PC-9 (cell line): ENCODE results near the gene OLR1. TPM values are rescaled to one million over a fixed set of nuclear protein-coding genes. Genes with fewer than 3 reads are reported as not detected.

Experiments
- BruUV-seq: library from RNA; stranded (reverse); fragments of 400-500 nt; replicated peaks from 2 replicates; lab custom pipeline; 2021; lab: Mats Ljungman, UMichigan
- CTCF ChIA-PET: fragments of 300-600 bp; sonication (Branson Sonifier 250); formaldehyde crosslinking; loops from one replicate; lab custom pipeline; 2022; ENCODE audit warnings: antibody characterized with exemption; lab: Charles Lee
- POLR2A ChIA-PET: fragments of 300-600 bp; sonication (Branson Sonifier 250); formaldehyde crosslinking; loops from one replicate; lab custom pipeline; 2022; ENCODE audit warnings: antibody characterized with exemption; ENCODE audit not compliant: unreplicated experiment; lab: Charles Lee
- DNase-seq, 2 experiments: peaks; one replicate each; pipeline versions ENCODE4 v3.0.0 to v3.0.0-alpha.2; 2015 to 2022; ENCODE audit warnings: mixed read lengths in 1 of 2
- H2AFZ ChIP-seq: fragments of 200-600 bp; sonication (generic); 2 replicates; pipeline ENCODE4 v1.8.1; 2017; ENCODE audit warnings: antibody characterized with exemption
- H3F3A ChIP-seq: fragments of 200-600 bp; sonication (generic); 2 replicates; pipeline ENCODE4 v1.8.1; 2017; ENCODE audit warnings: antibody characterized with exemption, mild to moderate bottlenecking, low read depth; ENCODE audit not compliant: insufficient read depth
- H3K27ac ChIP-seq: fragments of 200-600 bp; sonication (generic); 2 replicates; pipeline ENCODE4 v1.6.1; 2016; ENCODE audit warnings: mixed run types
- H3K27me3 ChIP-seq: fragments of 200-600 bp; sonication (generic); 2 replicates; pipeline ENCODE4 v1.6.1; 2016; ENCODE audit warnings: low read depth, mixed run types; ENCODE audit not compliant: insufficient read depth
- H3K36me3 ChIP-seq: fragments of 200-600 bp; sonication (generic); 2 replicates; pipeline ENCODE4 v1.6.1; 2016; ENCODE audit warnings: low read depth, mixed run types
- H3K4me1 ChIP-seq: fragments of 200-600 bp; sonication (generic); replicated peaks from 2 replicates; pipeline ENCODE4 v1.6.1; 2016; ENCODE audit warnings: mixed run types; ENCODE audit not compliant: insufficient read depth
- H3K4me2 ChIP-seq: fragments of 200-600 bp; sonication (generic); 2 replicates; pipeline ENCODE4 v1.6.1; 2017; ENCODE audit warnings: mixed run types
- H3K4me3 ChIP-seq: fragments of 200-600 bp; sonication (generic); 2 replicates; pipeline ENCODE4 v1.6.1; 2016; ENCODE audit warnings: mixed run types
- H3K79me2 ChIP-seq: fragments of 200-600 bp; sonication (generic); 2 replicates; pipeline ENCODE4 v1.6.1; 2017; ENCODE audit warnings: low read depth, mixed run types
- H3K9me2 ChIP-seq: fragments of 200-600 bp; sonication (generic); 2 replicates; pipeline ENCODE4 v1.8.1; 2017; ENCODE audit warnings: mild to moderate bottlenecking; ENCODE audit not compliant: insufficient read depth
- H3K9me3 ChIP-seq: fragments of 200-600 bp; sonication (generic); 2 replicates; pipeline ENCODE4 v1.8.1; 2016; ENCODE audit warnings: low read depth; ENCODE audit not compliant: insufficient read depth
- H4K20me1 ChIP-seq: fragments of 200-600 bp; sonication (generic); 2 replicates; pipeline ENCODE4 v1.8.1; 2017; ENCODE audit not compliant: insufficient read depth
- EZH2 ChIP-seq: fragments of 200-600 bp; sonication (generic); IDR thresholded peaks from 2 replicates; pipeline ENCODE4 v1.8.0; 2017; ENCODE audit warnings: antibody characterized with exemption, low read depth
- intact Hi-C: fragments of 100-400 bp; cut with micrococcal nuclease; formaldehyde crosslinking; loops from one replicate; pipeline ENCODE4 v1.10.0; 2022; ENCODE audit not compliant: unreplicated experiment
- total RNA-seq: library from RNA; stranded (reverse); gene quantifications from 2 replicates; pipeline ENCODE4 v1.2.3, GENCODE V29; 2021
- TF ChIP-seq, protein P1 (sequence below): fragments of 200-600 bp; sonication (generic); conservative IDR thresholded peaks from 2 replicates; pipeline ENCODE4 v1.6.1; 2017; ENCODE audit warnings: mixed run types, antibody characterized with exemption, mild to moderate bottlenecking, moderate library complexity

The OLR1 gene
- total RNA-seq, 1 experiment from 2014 or later = 22.4 TPM

- TF ChIP-seq, protein P1, sequence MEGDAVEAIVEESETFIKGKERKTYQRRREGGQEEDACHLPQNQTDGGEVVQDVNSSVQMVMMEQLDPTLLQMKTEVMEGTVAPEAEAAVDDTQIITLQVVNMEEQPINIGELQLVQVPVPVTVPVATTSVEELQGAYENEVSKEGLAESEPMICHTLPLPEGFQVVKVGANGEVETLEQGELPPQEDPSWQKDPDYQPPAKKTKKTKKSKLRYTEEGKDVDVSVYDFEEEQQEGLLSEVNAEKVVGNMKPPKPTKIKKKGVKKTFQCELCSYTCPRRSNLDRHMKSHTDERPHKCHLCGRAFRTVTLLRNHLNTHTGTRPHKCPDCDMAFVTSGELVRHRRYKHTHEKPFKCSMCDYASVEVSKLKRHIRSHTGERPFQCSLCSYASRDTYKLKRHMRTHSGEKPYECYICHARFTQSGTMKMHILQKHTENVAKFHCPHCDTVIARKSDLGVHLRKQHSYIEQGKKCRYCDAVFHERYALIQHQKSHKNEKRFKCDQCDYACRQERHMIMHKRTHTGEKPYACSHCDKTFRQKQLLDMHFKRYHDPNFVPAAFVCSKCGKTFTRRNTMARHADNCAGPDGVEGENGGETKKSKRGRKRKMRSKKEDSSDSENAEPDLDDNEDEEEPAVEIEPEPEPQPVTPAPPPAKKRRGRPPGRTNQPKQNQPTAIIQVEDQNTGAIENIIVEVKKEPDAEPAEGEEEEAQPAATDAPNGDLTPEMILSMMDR = no peak
- no peak for TF ChIP-seq EZH2
- Histone ChIP-seq H3K36me3 (no peaks in the 10 kb centered on the region), H4K20me1 (no peaks in the 10 kb centered on the region), H3K27me3 (no peaks in the 10 kb centered on the region), H3F3A (peaks cover 36% of the 10 kb centered on the region; the same call in 1 of the 2 replicates), H2AFZ (peak overlapping the region; percentile 92; the same call in 1 of the 2 replicates), H3K9me3 (no peaks in the 10 kb centered on the region), H3K9me2 (no peaks in the 10 kb centered on the region), H3K4me2 (peak overlapping the region; percentile 81), H3K79me2 (peaks cover 20% of the 10 kb centered on the region), H3K27ac (peak overlapping the region; percentile 90), H3K4me1 (peaks cover 20% of the 10 kb centered on the region), H3K4me3 (peak overlapping the region; percentile 85)
- peak; percentile 99 for DNase-seq
- POLR2A ChIA-PET = interaction anchor here (0.5 to 1.5 kb wide), 10 partner anchors 19 to 1095 kb away, joined by 4 to 11 read pairs (median 6); partner anchors contain the start of gene OLR1
- intact Hi-C loops = loop anchor here (1.0 to 10.0 kb wide), 7 partner anchors 20 to 511 kb away; partner anchors contain the start of genes CLEC9A and YBX3
- CTCF ChIA-PET = interaction anchor here (0.9 to 1.0 kb wide), 2 partner anchors 22 to 72 kb away, joined by 3 to 4 read pairs; no protein-coding TSS in a partner anchor
- BruUV-seq = no TSS peak
Observed at GRCh38 chr12:10211940-10212738, 40.2 kb upstream of the OLR1 start.

GRCh38 chr12:10211101-10211939 is 39.4 kb upstream of the OLR1 start:
- H3K27ac ChIP-seq = peak overlapping the region; percentile 90
- H3F3A ChIP-seq = peaks cover 36% of the 10 kb centered on the region; the same call in 1 of the 2 replicates
- H3K79me2 ChIP-seq = peaks cover 20% of the 10 kb centered on the region
- H3K4me3 ChIP-seq = no peak overlapping the region
- H3K9me3 ChIP-seq = no peaks in the 10 kb centered on the region
- POLR2A ChIA-PET = no interaction called here
- no peaks in the 10 kb centered on the region for H4K20me1 ChIP-seq
- no peak overlapping the region for H2AFZ ChIP-seq
- CTCF ChIA-PET = no interaction called here
- intact Hi-C loops = loop anchor here (5.0 to 10.0 kb wide), 3 partner anchors 44 to 457 kb away; partner anchors contain the start of gene CLEC9A
- TSS peak; percentile 40 for BruUV-seq
- no peaks in the 10 kb centered on the region for H3K36me3 ChIP-seq
- H3K9me2 ChIP-seq = no peaks in the 10 kb centered on the region
- peak overlapping the region; percentile 21; the same call in 1 of the 2 replicates for H3K4me2 ChIP-seq
- no peak for DNase-seq
- TF ChIP-seq, protein P1 = no peak
- TF ChIP-seq EZH2 = no peak
- H3K4me1 ChIP-seq = peaks cover 21% of the 10 kb centered on the region
- H3K27me3 ChIP-seq = no peaks in the 10 kb centered on the region

- Histone ChIP-seq H4K20me1 (no peaks in the 10 kb centered on the region), H2AFZ (no peak overlapping the region), H3K79me2 (peaks cover 12% of the 10 kb centered on the region), H3K4me1 (peaks cover 25% of the 10 kb centered on the region), H3K4me2 (no peak overlapping the region), H3K9me2 (no peaks in the 10 kb centered on the region), H3K27me3 (no peaks in the 10 kb centered on the region), H3K4me3 (no peak overlapping the region), H3K27ac (no peak overlapping the region), H3K36me3 (no peaks in the 10 kb centered on the region), H3F3A (peaks cover 41% of the 10 kb centered on the region; the same call in 1 of the 2 replicates), H3K9me3 (no peaks in the 10 kb centered on the region)
- no TSS peak for BruUV-seq
- ChIA-PET POLR2A (interaction anchor here (0.6 kb wide), 1 partner anchor 53 kb away, joined by 3 read pairs; no protein-coding TSS in a partner anchor), CTCF (no interaction called here)
- no peak for DNase-seq
- TF ChIP-seq EZH2 = no peak
- TF ChIP-seq, protein P1 = no peak
- intact Hi-C loops = loop anchor here (5.0 to 10.0 kb wide), 3 partner anchors 43 to 455 kb away; partner anchors contain the start of gene CLEC9A
Observed at GRCh38 chr12:10210225-10210624, 38.3 kb upstream of the OLR1 start.
